GM10248 (cell line): Measurements from ENCODE around the gene GMCL2.

Experiments used
- CTCF ChIA-PET: fragments of 300-600 bp; sonication (Branson Sonifier 250); formaldehyde crosslinking; extraction: SDS; loops from one replicate; lab custom pipeline; 2021; ENCODE audit warnings: antibody characterized with exemption; lab: Yijun Ruan, JAX
- POLR2A ChIA-PET: fragments of 350-650 bp; sonication (Branson Sonifier 250); formaldehyde crosslinking; extraction: SDS; loops from one replicate; lab custom pipeline; 2020; ENCODE audit warnings: antibody characterized with exemption; lab: Yijun Ruan, JAX
- DNase-seq: peaks from one replicate; pipeline ENCODE4 v3.0.0; 2012; ENCODE audit errors: extremely low spot score
- CTCF ChIP-seq: IDR thresholded peaks from 2 replicates; pipeline ENCODE4 v1.5.1; 2012; ENCODE audit warnings: mild to moderate bottlenecking, low read depth; ENCODE audit errors: extremely low read depth, missing control alignments, control extremely low read depth

The GMCL2 gene

GRCh38 chr5:178210073-178210535 lies 22.9 kb upstream of the GMCL2 start:
- TF ChIP-seq CTCF = no peak
- POLR2A ChIA-PET = interaction anchor here (0.5 kb wide), 1 partner anchor 90 kb away, joined by 3 read pairs; no protein-coding TSS in a partner anchor
- CTCF ChIA-PET = interaction anchor here (0.7 kb wide), 1 partner anchor 26 kb away, joined by 3 read pairs; no protein-coding TSS in a partner anchor
- DNase-seq = no peak

GRCh38 chr5:178209334-178210072 lies 22.3 kb upstream of the GMCL2 start:
- no peak for DNase-seq
- no peak for TF ChIP-seq CTCF
- ChIA-PET POLR2A (interaction anchor here (0.5 kb wide), 1 partner anchor 91 kb away, joined by 3 read pairs; no protein-coding TSS in a partner anchor), CTCF (no interaction called here)

GRCh38 chr5:178208540-178209227 lies 21.5 kb upstream of the GMCL2 start:
- ChIA-PET CTCF (no interaction called here), POLR2A (no interaction called here)
- no peak for DNase-seq
- TF ChIP-seq CTCF = no peak

- no peak for DNase-seq
- ChIA-PET CTCF (no interaction called here), POLR2A (interaction anchor here (0.7 to 2.5 kb wide), 2 partner anchors 9 to 1416 kb away, joined by 9 to 17 read pairs; no protein-coding TSS in a partner anchor)
- TF ChIP-seq CTCF = no peak
These were observed 20.7 kb upstream of the GMCL2 start for GRCh38 chr5:178207917-178208280.

- DNase-seq = no peak
- no peak for TF ChIP-seq CTCF
- CTCF ChIA-PET = interaction anchor here (0.5 to 0.6 kb wide), 2 partner anchors 102 to 1742 kb away, joined by 3 read pairs; no protein-coding TSS in a partner anchor
- POLR2A ChIA-PET = interaction anchor here (0.7 to 2.5 kb wide), 4 partner anchors 9 to 1416 kb away, joined by 3 to 17 read pairs (median 10); no protein-coding TSS in a partner anchor
These were observed 20.2 kb upstream of the GMCL2 start for GRCh38 chr5:178207183-178207916.
